PC-3 (cell line): ENCODE results near the gene POTEM.
"Not testable (repeated sequence)": the region's sequence is repeated elsewhere in the genome, so short reads cannot be mapped to it uniquely, and the experiment has no call there.

Source experiments
- CTCF ChIP-seq: fragments of 300-600 bp; sonication (generic); conservative IDR thresholded peaks from 2 replicates; pipeline ENCODE4 v1.5.1; 2017; ENCODE audit warnings: antibody characterized with exemption, low read depth, mild to moderate bottlenecking, low read length
- EZH2 ChIP-seq: fragments of 300-600 bp; sonication (generic); IDR thresholded peaks from one replicate; pipeline ENCODE4 v1.6.1; 2017; ENCODE audit warnings: antibody characterized with exemption, mild to moderate bottlenecking, low read length; ENCODE audit not compliant: unreplicated experiment

GRCh38 chr14:18918345-18918744 is 48.9 kb upstream of the POTEM start:
- TF ChIP-seq CTCF, EZH2: not testable (repeated sequence)
